NCI-H748 (cell line): ENCODE results near the gene ZC3H6.
"Not testable (repeated sequence)": the region's sequence is repeated elsewhere in the genome, so short reads cannot be mapped to it uniquely, and the experiment has no call there.

ENCODE experiments used
- DNase-seq: peaks from one replicate; lab custom pipeline; 2025; ENCODE audit not compliant: unreplicated experiment; lab: John Stamatoyannopoulos, UW

Gene ZC3H6

GRCh38 chr2:112321375-112322320 lies 46.3 kb downstream of the ZC3H6 start:
- DNase-seq: no peak

DNA sequence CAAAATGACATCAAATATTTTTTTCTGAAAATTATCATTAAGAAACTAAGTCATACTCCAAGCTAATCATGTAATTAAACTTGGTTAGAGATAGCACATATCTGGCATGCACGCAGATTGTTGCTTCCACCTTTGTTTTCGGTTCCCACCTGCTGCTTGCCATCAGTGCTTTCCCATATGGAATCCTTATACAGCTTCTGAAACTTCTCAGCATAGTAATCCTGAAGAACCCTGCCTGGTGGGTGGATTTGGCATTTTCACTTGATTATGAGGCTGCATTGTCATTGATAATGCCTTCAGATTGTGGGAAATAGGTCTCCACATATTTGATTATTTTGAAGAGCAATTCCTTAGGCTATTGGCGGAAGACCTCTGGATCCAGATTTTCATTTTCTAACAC lies 47.5 kb downstream of the ZC3H6 start:
- no peak for DNase-seq

GRCh38 chr2:112332123-112332696 lies 56.8 kb downstream of the ZC3H6 start:
- no peak for DNase-seq

- DNase-seq: no peak
Observed at GRCh38 chr2:112335600-112335999, 60.2 kb downstream of the ZC3H6 start.

GRCh38 chr2:112339986-112340385 lies 64.6 kb downstream of the ZC3H6 start:
- no peak for DNase-seq

GRCh38 chr2:112340475-112341267 lies 65.3 kb downstream of the ZC3H6 start:
- DNase-seq: no peak

DNA sequence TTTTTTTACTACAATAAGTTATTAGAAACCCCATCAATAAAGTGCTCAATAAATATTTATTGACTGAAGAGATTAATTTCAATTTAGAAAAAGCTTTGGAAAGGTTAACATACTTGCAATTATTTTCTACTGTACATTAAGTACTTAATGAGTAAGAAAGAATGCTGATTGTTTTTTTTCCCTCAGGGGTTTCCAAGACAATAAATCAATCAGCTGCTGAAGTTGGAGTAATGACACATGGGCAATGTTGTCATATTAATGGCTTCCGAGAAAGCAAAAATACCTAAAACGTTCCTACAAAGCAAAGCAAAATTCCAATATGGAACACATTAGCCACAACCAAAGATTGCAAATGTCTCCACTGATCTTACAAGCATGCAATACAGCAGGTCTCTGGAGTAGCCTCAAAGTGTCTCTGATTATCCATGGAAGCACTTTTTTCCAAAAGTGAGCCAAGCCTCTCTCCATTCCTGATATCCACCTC lies 66.7 kb downstream of the ZC3H6 start:
- DNase-seq: no peak

DNA sequence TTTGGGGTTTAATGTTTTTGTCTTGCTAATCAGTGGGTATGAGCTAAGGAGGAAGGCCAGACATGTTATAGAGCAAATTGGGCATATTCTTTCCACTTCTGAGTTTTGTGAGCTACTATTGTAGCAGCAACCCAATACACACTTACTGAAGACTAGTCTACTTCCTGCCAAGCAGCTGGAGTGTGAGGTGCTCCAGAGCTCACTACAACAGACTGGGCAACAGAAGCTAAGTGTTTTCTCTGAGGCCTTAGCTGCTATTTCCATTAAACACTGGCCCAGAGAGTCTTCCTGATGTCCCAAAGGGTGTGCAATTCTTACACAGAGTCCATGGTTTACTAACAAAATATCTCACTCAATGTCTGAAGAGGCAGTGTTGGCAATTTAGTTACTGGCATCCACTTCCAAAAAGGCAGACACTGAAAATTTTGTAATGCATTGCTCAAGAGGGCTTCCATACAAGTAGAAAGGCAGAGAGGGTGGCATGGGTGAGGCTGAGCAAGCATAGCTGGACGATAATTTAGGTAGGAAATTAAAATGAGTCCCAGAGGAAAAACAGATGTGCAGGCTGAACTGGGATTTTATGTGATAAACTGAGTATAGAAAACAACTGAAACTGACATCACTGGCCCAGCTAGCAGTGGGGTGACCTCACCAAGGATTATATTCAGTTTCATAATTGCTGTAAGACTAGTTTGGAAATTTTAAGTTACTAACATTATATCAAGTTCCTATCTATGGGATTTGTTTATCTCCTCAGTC lies 68.6 kb downstream of the ZC3H6 start:
- no peak for DNase-seq

GRCh38 chr2:112345030-112346027 lies 69.9 kb downstream of the ZC3H6 start:
- no peak for DNase-seq

- not testable (repeated sequence) for DNase-seq
Observed at GRCh38 chr2:112352292-112352691, 76.9 kb downstream of the ZC3H6 start.

DNA sequence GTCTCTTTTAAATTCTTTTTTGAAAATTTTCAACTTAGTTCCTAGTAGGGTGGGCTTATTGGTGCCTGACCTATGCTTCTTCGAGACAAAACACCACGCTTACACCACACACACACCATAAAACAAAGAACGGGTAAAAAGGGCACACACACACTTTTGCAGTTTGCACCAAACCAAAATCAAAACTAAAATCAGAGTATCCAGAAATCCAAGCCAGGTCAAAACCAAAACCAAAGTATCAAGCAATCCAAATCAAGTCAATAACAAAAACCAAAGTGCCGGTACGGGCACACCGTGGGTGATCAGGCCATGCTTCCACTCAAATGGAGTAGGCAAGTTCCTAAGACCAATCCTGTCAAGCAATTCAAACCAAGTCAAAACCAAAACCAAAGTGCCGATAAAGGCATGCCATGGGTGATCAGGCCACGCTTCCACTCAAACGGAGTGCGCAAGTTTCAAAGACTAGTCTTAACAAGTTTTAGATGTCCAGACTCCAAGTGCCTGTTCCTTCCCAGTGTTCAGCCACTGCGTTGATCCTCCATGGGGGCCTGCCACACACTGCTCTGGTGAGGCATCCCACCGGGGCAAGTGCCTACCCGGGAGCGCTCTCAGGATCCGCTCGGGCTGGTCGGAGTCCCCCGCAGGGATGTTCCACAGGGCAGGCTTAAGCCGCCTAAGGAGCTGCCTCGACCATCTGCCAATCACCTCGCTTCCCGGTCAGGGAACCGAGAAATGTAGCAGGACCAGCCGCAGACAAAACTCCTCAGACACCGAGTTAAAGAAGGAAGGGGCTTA lies 77.6 kb downstream of the ZC3H6 start:
- not testable (repeated sequence) for DNase-seq

- DNase-seq: not testable (repeated sequence)
Observed at GRCh38 chr2:112354335-112354734, 78.9 kb downstream of the ZC3H6 start.

DNA sequence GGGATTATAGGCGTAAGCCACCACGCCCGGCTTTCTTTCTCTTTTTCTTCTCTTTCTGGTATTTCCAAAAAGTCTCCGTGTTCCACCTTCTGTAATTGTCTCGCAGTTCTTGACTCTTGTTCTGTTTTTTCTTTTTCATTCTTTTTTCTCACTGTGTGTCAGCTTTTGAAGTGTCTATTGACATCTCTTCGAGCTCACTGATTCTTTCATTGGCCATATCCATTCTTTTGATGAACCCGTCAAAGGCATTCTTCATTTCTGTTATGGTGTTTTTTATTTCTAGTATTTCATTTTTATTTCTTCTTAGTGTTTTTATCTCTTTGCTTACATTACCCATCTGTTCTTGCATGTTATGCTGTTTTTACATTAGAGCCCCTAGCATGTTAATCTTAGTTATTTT lies 84.7 kb downstream of the ZC3H6 start:
- DNase-seq: not testable (repeated sequence)
